OCI-LY1 (cell line): Measurements from ENCODE around the gene CD320.

Source experiments
- EZH2 ChIP-seq: fragments of 200-600 bp; sonication (generic), shearing (Covaris generic); IDR thresholded peaks from 2 replicates; pipeline ENCODE4 v1.8.0; 2017; ENCODE audit warnings: borderline replicate concordance, mixed run types, mild to moderate bottlenecking, antibody characterized with exemption, low read length, moderate library complexity, mixed read lengths
- TF ChIP-seq, protein P1 (sequence below): fragments of 200-600 bp; sonication (generic), shearing (Covaris generic); IDR thresholded peaks from 2 replicates; pipeline ENCODE4 v1.5.1; 2017; ENCODE audit warnings: mild to moderate bottlenecking, antibody characterized with exemption, low read length, moderate library complexity, mixed read lengths

- no peak for TF ChIP-seq EZH2
- TF ChIP-seq, protein P1, sequence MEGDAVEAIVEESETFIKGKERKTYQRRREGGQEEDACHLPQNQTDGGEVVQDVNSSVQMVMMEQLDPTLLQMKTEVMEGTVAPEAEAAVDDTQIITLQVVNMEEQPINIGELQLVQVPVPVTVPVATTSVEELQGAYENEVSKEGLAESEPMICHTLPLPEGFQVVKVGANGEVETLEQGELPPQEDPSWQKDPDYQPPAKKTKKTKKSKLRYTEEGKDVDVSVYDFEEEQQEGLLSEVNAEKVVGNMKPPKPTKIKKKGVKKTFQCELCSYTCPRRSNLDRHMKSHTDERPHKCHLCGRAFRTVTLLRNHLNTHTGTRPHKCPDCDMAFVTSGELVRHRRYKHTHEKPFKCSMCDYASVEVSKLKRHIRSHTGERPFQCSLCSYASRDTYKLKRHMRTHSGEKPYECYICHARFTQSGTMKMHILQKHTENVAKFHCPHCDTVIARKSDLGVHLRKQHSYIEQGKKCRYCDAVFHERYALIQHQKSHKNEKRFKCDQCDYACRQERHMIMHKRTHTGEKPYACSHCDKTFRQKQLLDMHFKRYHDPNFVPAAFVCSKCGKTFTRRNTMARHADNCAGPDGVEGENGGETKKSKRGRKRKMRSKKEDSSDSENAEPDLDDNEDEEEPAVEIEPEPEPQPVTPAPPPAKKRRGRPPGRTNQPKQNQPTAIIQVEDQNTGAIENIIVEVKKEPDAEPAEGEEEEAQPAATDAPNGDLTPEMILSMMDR: no peak
Measured at GRCh38 chr19:8321067-8321985, 13.2 kb upstream of the CD320 start, which contains the start of the genes NDUFA7 and RPS28.
